Measurements from ENCODE around the gene LSMEM2.
A peak's percentile ranks its signal among the peaks of the same experiment; 100 is the strongest.

The LSMEM2 gene

GRCh38 chr3:50255251-50255615 lies 23.7 kb upstream of the LSMEM2 start:
- TF ChIP-seq, protein P1, sequence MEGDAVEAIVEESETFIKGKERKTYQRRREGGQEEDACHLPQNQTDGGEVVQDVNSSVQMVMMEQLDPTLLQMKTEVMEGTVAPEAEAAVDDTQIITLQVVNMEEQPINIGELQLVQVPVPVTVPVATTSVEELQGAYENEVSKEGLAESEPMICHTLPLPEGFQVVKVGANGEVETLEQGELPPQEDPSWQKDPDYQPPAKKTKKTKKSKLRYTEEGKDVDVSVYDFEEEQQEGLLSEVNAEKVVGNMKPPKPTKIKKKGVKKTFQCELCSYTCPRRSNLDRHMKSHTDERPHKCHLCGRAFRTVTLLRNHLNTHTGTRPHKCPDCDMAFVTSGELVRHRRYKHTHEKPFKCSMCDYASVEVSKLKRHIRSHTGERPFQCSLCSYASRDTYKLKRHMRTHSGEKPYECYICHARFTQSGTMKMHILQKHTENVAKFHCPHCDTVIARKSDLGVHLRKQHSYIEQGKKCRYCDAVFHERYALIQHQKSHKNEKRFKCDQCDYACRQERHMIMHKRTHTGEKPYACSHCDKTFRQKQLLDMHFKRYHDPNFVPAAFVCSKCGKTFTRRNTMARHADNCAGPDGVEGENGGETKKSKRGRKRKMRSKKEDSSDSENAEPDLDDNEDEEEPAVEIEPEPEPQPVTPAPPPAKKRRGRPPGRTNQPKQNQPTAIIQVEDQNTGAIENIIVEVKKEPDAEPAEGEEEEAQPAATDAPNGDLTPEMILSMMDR (IDR thresholded peaks at IDR 0.05; ENCODE audit: low read depth, low read length) = no peak
- no peak overlapping the region for H3K4me3 ChIP-seq (ENCODE audit: low read depth, low read length)

DNA sequence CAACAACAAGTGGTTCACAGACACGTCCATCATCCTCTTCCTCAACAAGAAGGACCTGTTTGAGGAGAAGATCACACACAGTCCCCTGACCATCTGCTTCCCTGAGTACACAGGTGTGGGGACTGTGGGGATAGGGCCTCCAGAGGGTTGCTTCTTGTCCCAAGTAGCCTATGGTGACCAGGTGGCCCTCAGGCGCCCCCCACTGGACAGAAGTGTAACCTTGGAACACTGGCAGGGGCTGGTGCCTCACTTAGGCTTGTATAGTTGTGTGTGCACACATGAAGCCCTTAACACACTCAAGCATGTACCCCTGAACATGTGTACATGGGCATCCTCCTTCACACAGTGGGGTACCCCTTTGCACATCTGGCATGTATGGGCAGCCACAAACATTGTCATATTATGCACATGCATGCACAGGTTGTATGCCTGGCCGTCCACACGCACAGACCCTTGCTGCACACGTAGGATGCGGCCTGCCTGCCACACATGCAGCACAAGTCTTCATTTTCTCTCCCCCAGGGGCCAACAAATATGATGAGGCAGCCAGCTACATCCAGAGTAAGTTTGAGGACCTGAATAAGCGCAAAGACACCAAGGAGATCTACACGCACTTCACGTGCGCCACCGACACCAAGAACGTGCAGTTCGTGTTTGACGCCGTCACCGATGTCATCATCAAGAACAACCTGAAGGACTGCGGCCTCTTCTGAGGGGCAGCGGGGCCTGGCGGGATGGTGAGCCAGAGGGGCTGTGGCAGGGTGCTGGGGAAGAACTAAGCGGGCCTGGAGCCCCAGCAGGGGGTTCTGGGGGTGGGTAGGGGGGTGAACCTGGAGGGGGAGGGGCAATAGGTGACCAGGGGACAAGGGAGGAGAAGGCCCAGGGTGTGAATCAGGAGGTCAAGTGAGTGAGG lies 21.7 kb upstream of the LSMEM2 start:
- TF ChIP-seq, protein P1 (IDR thresholded peaks at IDR 0.05; ENCODE audit: low read depth, low read length) = peak; percentile 46

GRCh38 chr3:50258029-50258680 lies 20.7 kb upstream of the LSMEM2 start:
- TF ChIP-seq, protein P1 (IDR thresholded peaks at IDR 0.05; ENCODE audit: low read depth, low read length) = no peak

More for the DNA sequence above, 21.7 kb upstream of the LSMEM2 start:
- no peak overlapping the region for H3K4me3 ChIP-seq (ENCODE audit: low read depth, low read length)

DNA sequence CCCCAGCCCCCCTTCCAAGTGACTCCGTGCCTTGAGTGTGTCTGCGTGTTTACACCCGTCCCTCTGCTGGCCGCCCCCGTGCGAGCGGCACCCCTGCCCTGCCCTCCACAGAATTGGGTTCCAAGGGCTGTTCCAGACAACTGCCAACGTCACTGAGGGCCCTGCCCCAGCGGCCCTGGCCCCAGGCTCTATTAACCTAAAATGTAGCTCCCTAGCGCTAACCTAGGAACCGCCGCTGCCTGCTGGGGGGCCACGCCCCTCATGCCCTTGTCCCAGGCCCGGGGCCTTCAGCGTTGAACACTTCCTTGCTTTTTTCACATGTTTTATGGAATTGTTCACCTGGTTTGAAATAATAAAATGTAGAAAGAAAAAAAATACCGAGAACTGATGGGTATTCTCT lies 19.9 kb upstream of the LSMEM2 start:
- TF ChIP-seq, protein P1 (IDR thresholded peaks at IDR 0.05; ENCODE audit: low read depth, low read length) = no peak
- H3K4me3 ChIP-seq (ENCODE audit: low read depth, low read length) = no peak overlapping the region

More at GRCh38 chr3:50258029-50258680, 20.7 kb upstream of the LSMEM2 start:
- H3K4me3 ChIP-seq (ENCODE audit: low read depth, low read length) = no peak overlapping the region

DNA sequence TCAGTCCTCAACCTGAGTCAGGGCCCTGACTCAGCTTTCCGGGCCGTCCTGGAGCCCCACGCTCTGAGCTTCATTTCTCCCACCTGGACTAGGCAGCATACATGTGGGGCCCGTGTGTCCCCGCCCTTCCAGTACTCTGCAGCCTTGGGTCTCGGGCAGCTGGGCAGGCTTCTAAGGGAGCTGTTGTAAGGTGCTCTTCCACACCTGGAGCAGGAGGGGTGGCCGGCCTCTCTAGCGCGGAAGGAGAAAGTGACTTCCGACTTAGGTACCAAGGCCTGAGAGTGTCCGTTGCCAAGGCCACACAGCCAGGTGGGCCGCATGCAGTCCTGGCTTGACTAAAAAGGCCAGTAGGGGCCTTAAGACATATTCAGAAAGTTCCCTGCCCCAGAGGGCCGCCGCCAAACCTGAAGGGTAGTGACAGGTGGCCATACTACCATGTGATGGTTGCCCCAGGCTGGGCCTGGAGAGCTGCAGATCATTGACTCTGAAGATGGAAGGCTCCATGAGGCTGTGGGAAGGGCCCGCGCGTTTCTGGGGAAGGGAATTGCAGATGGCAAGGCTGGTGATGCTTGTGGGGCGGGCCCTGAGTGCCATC lies 19.4 kb upstream of the LSMEM2 start:
- TF ChIP-seq, protein P1 (IDR thresholded peaks at IDR 0.05; ENCODE audit: low read depth, low read length) = no peak

GRCh38 chr3:50260027-50260941 lies 18.6 kb upstream of the LSMEM2 start:
- H3K4me3 ChIP-seq (ENCODE audit: low read depth, low read length) = peak overlapping the region; percentile 51
- TF ChIP-seq, protein P1 (IDR thresholded peaks at IDR 0.05; ENCODE audit: low read depth, low read length) = peak; percentile 83

More for the DNA sequence above, 19.4 kb upstream of the LSMEM2 start:
- H3K4me3 ChIP-seq (ENCODE audit: low read depth, low read length) = no peak overlapping the region

All from WI38 (cell line).